Panc1 (cell line): ENCODE measurements around the gene BATF3. TPM values are rescaled to one million over a fixed set of nuclear protein-coding genes. Genes with fewer than 3 reads are reported as not detected.

Experiments
- ATAC-seq: fragments of 200-7000 bp; cut with Tn5 transposase; 2 replicates; pipeline ENCODE4 v1.9.1; 2020; ENCODE audit warnings: mild to moderate bottlenecking, moderate library complexity
- BruUV-seq: library from RNA; stranded (reverse); fragments of 400-500 nt; replicated peaks from 2 replicates; lab custom pipeline; 2021; lab: Mats Ljungman, UMichigan
- CTCF ChIA-PET: fragments of 300-600 bp; sonication (Branson Sonifier 250); formaldehyde crosslinking; loops from one replicate; lab custom pipeline; 2022; ENCODE audit warnings: antibody characterized with exemption; lab: Charles Lee
- POLR2A ChIA-PET: fragments of 300-600 bp; sonication (Branson Sonifier 250); formaldehyde crosslinking; loops from one replicate; lab custom pipeline; 2022; ENCODE audit warnings: antibody characterized with exemption; lab: Charles Lee
- DNase-seq: peaks from one replicate; pipeline ENCODE4 v3.0.0-alpha.2; 2010; ENCODE audit warnings: low read depth, low spot score
- H3K27ac ChIP-seq: 2 replicates; pipeline ENCODE4 v1.5.1; 2011; ENCODE audit warnings: mild to moderate bottlenecking, low read length, inconsistent platforms
- H3K27me3 ChIP-seq: fragments of 200-500 bp; sonication (Bioruptor generic); 2 replicates; pipeline ENCODE4 v1.6.0; 2014; ENCODE audit warnings: low read length, inconsistent platforms; ENCODE audit not compliant: control insufficient read depth, insufficient read depth
- H3K36me3 ChIP-seq: fragments of 200-500 bp; sonication (Bioruptor generic); 2 replicates; pipeline ENCODE4 v1.5.1; 2014; ENCODE audit warnings: inconsistent platforms, mild to moderate bottlenecking, low read length, moderate library complexity; ENCODE audit not compliant: control insufficient read depth, insufficient read depth
- H3K4me1 ChIP-seq: 2 replicates; pipeline ENCODE4 v1.5.1; 2011; ENCODE audit warnings: inconsistent platforms, mild to moderate bottlenecking, low read length, moderate library complexity; ENCODE audit not compliant: control insufficient read depth, insufficient read depth
- H3K4me3 ChIP-seq, 2 experiments: 2 replicates each; pipeline ENCODE4 v1.5.1; 2011 to 2012; ENCODE audit warnings: low read depth in 2 of 2, low read length in 2 of 2, mild to moderate bottlenecking in 2 of 2, inconsistent platforms in 1 of 2, moderate library complexity in 1 of 2
- H3K9me3 ChIP-seq: fragments of 200-500 bp; sonication (Bioruptor generic); 2 replicates; pipeline ENCODE4 v1.5.1; 2014; ENCODE audit warnings: low read depth, mild to moderate bottlenecking, inconsistent platforms, low read length, moderate library complexity; ENCODE audit not compliant: control insufficient read depth, insufficient read depth
- CTCF ChIP-seq: fragments of 450-650 bp; IDR thresholded peaks from 2 replicates; pipeline ENCODE4 v1.5.1; 2017; ENCODE audit warnings: mild to moderate bottlenecking
- POLR2AphosphoS5 ChIP-seq: IDR thresholded peaks from 2 replicates; pipeline ENCODE4 v1.6.1; 2012; ENCODE audit warnings: mild to moderate bottlenecking, low read depth, low read length, moderate library complexity
- REST ChIP-seq, 2 experiments: IDR thresholded peaks; 2 replicates each; pipeline ENCODE4 v1.6.1; 2011 to 2012; ENCODE audit warnings: low read depth in 2 of 2, control low read depth in 1 of 2, low read length in 1 of 2, mild to moderate bottlenecking in 1 of 2, moderate library complexity in 1 of 2; ENCODE audit not compliant: insufficient read depth in 1 of 2
- SIN3A ChIP-seq: IDR thresholded peaks from 2 replicates; pipeline ENCODE4 v1.6.1; 2012; ENCODE audit warnings: low read depth, mild to moderate bottlenecking, low read length, moderate library complexity, borderline replicate concordance; ENCODE audit not compliant: insufficient read depth
- TCF7L2 ChIP-seq: IDR thresholded peaks from 2 replicates; pipeline ENCODE4 v1.6.1; 2011; ENCODE audit warnings: mild to moderate bottlenecking, low read depth, low read length, inconsistent platforms
- in situ Hi-C: cut with HindIII; loops from 2 replicates; pipeline ENCODE4 v1.10.0; 2016; ENCODE audit warnings: low sequenced_read_pairs, low pct_unique_long_range_greater_than_20kb
- intact Hi-C: fragments of 100-400 bp; cut with micrococcal nuclease; formaldehyde crosslinking; loops from one replicate; pipeline ENCODE4 v1.10.0; 2022; ENCODE audit not compliant: unreplicated experiment
- total RNA-seq: library from RNA; stranded (reverse); gene quantifications from one replicate; pipeline ENCODE4 v1.2.1, GENCODE V29; 2021; ENCODE audit not compliant: unreplicated experiment

BATF3 gene
- total RNA-seq, 1 experiment from 2014 or later: 2.4 TPM

GRCh38 chr1:212650228-212650627, 49.4 kb downstream of the BATF3 start:
- ChIA-PET POLR2A (no interaction called here), CTCF (no interaction called here)
- BruUV-seq: no TSS peak
- Histone ChIP-seq H3K9me3 (no peaks in the 10 kb centered on the region), H3K4me1 (no peaks in the 10 kb centered on the region), H3K27me3 (no peaks in the 10 kb centered on the region), H3K36me3 (no peaks in the 10 kb centered on the region), H3K27ac (no peak overlapping the region), H3K4me3 (no peak overlapping the region)
- ATAC-seq: no peak
- no peak for DNase-seq
- in situ Hi-C loops (no loop called here), intact Hi-C loops (no loop called here)
- no peak for TF ChIP-seq REST (IDR thresholded peaks at IDR 0.05; ENCODE audit: insufficient read depth in 1 of 2, low read depth in 2 of 2, low read length in 1 of 2)
- no peak for TF ChIP-seq CTCF
- no peak for TF ChIP-seq POLR2AphosphoS5
- TF ChIP-seq TCF7L2: no peak
- no peak for TF ChIP-seq SIN3A

GRCh38 chr1:212649020-212649419, 50.6 kb downstream of the BATF3 start:
- ATAC-seq (no peak), DNase-seq (no peak)
- no TSS peak for BruUV-seq
- Histone ChIP-seq H3K4me1 (no peaks in the 10 kb centered on the region), H3K36me3 (no peaks in the 10 kb centered on the region), H3K27ac (no peak overlapping the region), H3K9me3 (no peaks in the 10 kb centered on the region), H3K27me3 (no peaks in the 10 kb centered on the region), H3K4me3 (no peak overlapping the region)
- TF ChIP-seq REST (IDR thresholded peaks at IDR 0.05; ENCODE audit: insufficient read depth in 1 of 2, low read depth in 2 of 2, low read length in 1 of 2) (no peak), TCF7L2 (no peak), SIN3A (no peak), POLR2AphosphoS5 (no peak), CTCF (no peak)
- in situ Hi-C loops: no loop called here
- POLR2A ChIA-PET: no interaction called here
- intact Hi-C loops: no loop called here
- CTCF ChIA-PET: no interaction called here
